IMR-90 (cell line): Measurements from ENCODE around the gene ST3GAL3. TPM values are rescaled to one million over a fixed set of nuclear protein-coding genes. Genes with fewer than 3 reads are reported as not detected.

ENCODE experiments used
- ATAC-seq: fragments of 200-7000 bp; cut with Tn5 transposase; 2 replicates; pipeline ENCODE4 v1.9.1; 2020; ENCODE audit warnings: low read depth, mild to moderate bottlenecking, moderate library complexity
- BruUV-seq: library from RNA; stranded (reverse); fragments of 400-500 nt; replicated peaks from 2 replicates; lab custom pipeline; 2021; lab: Mats Ljungman, UMichigan
- CTCF ChIA-PET: fragments of 300-600 bp; formaldehyde crosslinking; extraction: SDS; loops from one replicate; lab custom pipeline; 2021; ENCODE audit warnings: antibody characterized with exemption; lab: Yijun Ruan, JAX
- POLR2A ChIA-PET: fragments of 300-600 bp; sonication (Branson Sonifier 250); formaldehyde crosslinking; loops from one replicate; lab custom pipeline; 2022; ENCODE audit warnings: antibody characterized with exemption; ENCODE audit not compliant: unreplicated experiment; lab: Charles Lee
- DNase-seq: peaks from one replicate; pipeline ENCODE4 v3.0.0; 2013
- H2AFZ ChIP-seq: replicated peaks from 2 replicates; pipeline ENCODE3; 2013; ENCODE audit warnings: low read length, mild to moderate bottlenecking; ENCODE audit not compliant: poor library complexity
- H2AK5ac ChIP-seq: 2 replicates; pipeline ENCODE4 v1.6.1; 2013; ENCODE audit warnings: low read depth, low read length, inconsistent platforms
- H2AK9ac ChIP-seq: replicated peaks from 2 replicates; pipeline ENCODE3; 2013; ENCODE audit warnings: mild to moderate bottlenecking, low read depth, low read length, moderate library complexity; ENCODE audit not compliant: poor library complexity
- H2BK120ac ChIP-seq: 2 replicates; pipeline ENCODE4 v1.6.1; 2013; ENCODE audit warnings: low read depth, low read length, inconsistent platforms
- H2BK15ac ChIP-seq: 3 replicates; pipeline ENCODE4 v1.6.1; 2013; ENCODE audit warnings: low read depth, low read length, inconsistent platforms
- H2BK20ac ChIP-seq: 2 replicates; pipeline ENCODE4 v1.6.1; 2013; ENCODE audit warnings: low read depth, mild to moderate bottlenecking, inconsistent platforms, low read length, moderate library complexity
- H2BK5ac ChIP-seq: 2 replicates; pipeline ENCODE4 v1.6.1; 2013; ENCODE audit warnings: mild to moderate bottlenecking, low read depth, low read length, inconsistent platforms; ENCODE audit not compliant: poor library complexity, severe bottlenecking
- H3K14ac ChIP-seq: replicated peaks from 2 replicates; pipeline ENCODE4 v1.6.1; 2013; ENCODE audit warnings: low read depth, low read length, inconsistent platforms
- H3K18ac ChIP-seq: 2 replicates; pipeline ENCODE4 v1.6.1; 2013; ENCODE audit warnings: low read depth, low read length, control low read depth
- H3K23ac ChIP-seq: 2 replicates; pipeline ENCODE4 v1.6.1; 2013; ENCODE audit warnings: low read depth, low read length, inconsistent platforms
- H3K27ac ChIP-seq: 2 replicates; pipeline ENCODE4 v1.5.1; 2013; ENCODE audit warnings: mild to moderate bottlenecking, control low read depth, low read length; ENCODE audit not compliant: insufficient read depth
- H3K27me3 ChIP-seq: 2 replicates; pipeline ENCODE4 v1.6.1; 2013; ENCODE audit warnings: low read length; ENCODE audit not compliant: control insufficient read depth, insufficient read depth
- H3K36me3 ChIP-seq: 2 replicates; pipeline ENCODE4 v1.6.1; 2013; ENCODE audit warnings: low read length, mixed read lengths; ENCODE audit not compliant: control insufficient read depth, insufficient read depth
- H3K4ac ChIP-seq: 2 replicates; pipeline ENCODE4 v1.6.1; 2013; ENCODE audit warnings: low read depth, low read length, inconsistent platforms
- H3K4me1 ChIP-seq: 2 replicates; pipeline ENCODE4 v1.6.1; 2013; ENCODE audit warnings: low read length, mixed read lengths; ENCODE audit not compliant: control insufficient read depth, insufficient read depth
- H3K4me2 ChIP-seq: 2 replicates; pipeline ENCODE4 v1.6.1; 2013; ENCODE audit warnings: low read depth, mild to moderate bottlenecking, control low read depth, low read length, moderate library complexity
- H3K4me3 ChIP-seq: 2 replicates; pipeline ENCODE4 v1.5.1; 2013; ENCODE audit warnings: low read depth, mild to moderate bottlenecking, control low read depth, low read length, moderate library complexity; ENCODE audit not compliant: insufficient read depth
- H3K56ac ChIP-seq: 2 replicates; pipeline ENCODE4 v1.6.1; 2013; ENCODE audit warnings: low read length, inconsistent platforms; ENCODE audit not compliant: insufficient read depth; ENCODE audit errors: extremely low read depth
- H3K79me1 ChIP-seq, 2 experiments: 2 replicates each; pipeline ENCODE4 v1.6.1; 2013; ENCODE audit warnings: low read length in 2 of 2, inconsistent platforms in 1 of 2, low read depth in 1 of 2
- H3K9ac ChIP-seq: 2 replicates; pipeline ENCODE4 v1.6.1; 2013; ENCODE audit warnings: low read depth, low read length, control low read depth
- H3K9me1 ChIP-seq: 2 replicates; pipeline ENCODE4 v1.6.1; 2013; ENCODE audit warnings: low read length, inconsistent platforms; ENCODE audit not compliant: insufficient read depth
- H3K9me3 ChIP-seq: 2 replicates; pipeline ENCODE4 v1.6.1; 2013; ENCODE audit warnings: low read length; ENCODE audit not compliant: control insufficient read depth, insufficient read depth
- H4K20me1 ChIP-seq: 2 replicates; pipeline ENCODE4 v1.6.1; 2013; ENCODE audit warnings: low read length, inconsistent platforms; ENCODE audit not compliant: insufficient read depth
- H4K5ac ChIP-seq: 2 replicates; pipeline ENCODE4 v1.6.1; 2013; ENCODE audit warnings: mild to moderate bottlenecking, low read depth, low read length, control low read depth
- H4K8ac ChIP-seq, 2 experiments: 2 replicates each; pipeline ENCODE4 v1.6.1; 2013; ENCODE audit warnings: low read depth in 2 of 2, low read length in 2 of 2, control low read depth in 1 of 2, inconsistent platforms in 1 of 2
- H4K91ac ChIP-seq: 2 replicates; pipeline ENCODE4 v1.6.1; 2013; ENCODE audit warnings: low read depth, low read length, inconsistent platforms; ENCODE audit not compliant: insufficient read depth
- BHLHE40 ChIP-seq: fragments of 150-350 bp; IDR thresholded peaks from 2 replicates; pipeline ENCODE4 v1.6.1; 2016; ENCODE audit warnings: mild to moderate bottlenecking, low read depth, low read length
- CEBPB ChIP-seq: IDR thresholded peaks from 2 replicates; pipeline ENCODE4 v1.6.1; 2012; ENCODE audit warnings: low read depth, low read length, improper control_type of control experiment
- CHD1 ChIP-seq: IDR thresholded peaks from 2 replicates; pipeline ENCODE4 v1.6.1; 2012; ENCODE audit warnings: low read depth, low read length, improper control_type of control experiment
- CTCF ChIP-seq: conservative IDR thresholded peaks from 2 replicates; pipeline ENCODE4 v1.5.1; 2012; ENCODE audit warnings: mild to moderate bottlenecking, low read depth, low read length, improper control_type of control experiment
- ELK1 ChIP-seq: fragments of 150-350 bp; IDR thresholded peaks from 2 replicates; pipeline ENCODE4 v1.6.1; 2016; ENCODE audit warnings: low read depth, mild to moderate bottlenecking, low read length, moderate library complexity, borderline replicate concordance
- FOS ChIP-seq: fragments of 150-350 bp; IDR thresholded peaks from 2 replicates; pipeline ENCODE4 v1.6.1; 2016; ENCODE audit warnings: low read depth, low read length
- MAFK ChIP-seq: IDR thresholded peaks from 2 replicates; pipeline ENCODE4 v1.6.1; 2012; ENCODE audit warnings: low read depth, low read length, improper control_type of control experiment
- MAZ ChIP-seq: IDR thresholded peaks from 2 replicates; pipeline ENCODE4 v1.6.1; 2012; ENCODE audit warnings: low read depth, mild to moderate bottlenecking, low read length, improper control_type of control experiment, moderate library complexity, borderline replicate concordance
- MXI1 ChIP-seq: IDR thresholded peaks from 2 replicates; pipeline ENCODE4 v1.6.1; 2012; ENCODE audit warnings: low read depth, mild to moderate bottlenecking, low read length, moderate library complexity, borderline replicate concordance
- NFE2L2 ChIP-seq: fragments of 150-350 bp; IDR thresholded peaks from 2 replicates; pipeline ENCODE4 v1.6.1; 2016; ENCODE audit warnings: low read depth, mild to moderate bottlenecking, low read length
- POLR2A ChIP-seq: IDR thresholded peaks from 2 replicates; pipeline ENCODE4 v1.6.1; 2012; ENCODE audit warnings: mild to moderate bottlenecking, low read depth, low read length
- RAD21 ChIP-seq: IDR thresholded peaks from 2 replicates; pipeline ENCODE4 v1.6.1; 2012; ENCODE audit warnings: low read length, improper control_type of control experiment
- RCOR1 ChIP-seq: IDR thresholded peaks from 2 replicates; pipeline ENCODE4 v1.6.1; 2012; ENCODE audit warnings: mild to moderate bottlenecking, low read length, improper control_type of control experiment; ENCODE audit not compliant: insufficient replicate concordance
- RFX5 ChIP-seq: IDR thresholded peaks from 2 replicates; pipeline ENCODE4 v1.8.0; 2012; ENCODE audit warnings: low read depth, mild to moderate bottlenecking, low read length, moderate library complexity
- SMC3 ChIP-seq: fragments of 150-350 bp; IDR thresholded peaks from 2 replicates; pipeline ENCODE4 v1.6.1; 2016; ENCODE audit warnings: low read depth, mild to moderate bottlenecking, antibody characterized with exemption, low read length, moderate library complexity
- USF2 ChIP-seq: fragments of 150-350 bp; IDR thresholded peaks from 2 replicates; pipeline ENCODE4 v1.6.1; 2017; ENCODE audit warnings: mild to moderate bottlenecking, antibody characterized with exemption, low read length, low read depth
- WGBS, 2 experiments: methylation state at CpG; one replicate each; pipeline versions ENCODE4 v1.1.5 to v1.1.7; 2013; ENCODE audit warnings: missing lambda C conversion rate in 2 of 2; ENCODE audit not compliant: insufficient read length in 1 of 2; ENCODE audit errors: extremely low coverage in 2 of 2; 5-methylcytosine and 5-hydroxymethylcytosine counted together
- dilution Hi-C: fragments of 300-500 bp; cut with HindIII; formaldehyde crosslinking; loops from one replicate; pipeline ENCODE4 v1.14.3; 2018; ENCODE audit warnings: low sequenced_read_pairs; ENCODE audit not compliant: unreplicated experiment
- in situ Hi-C: fragments of 300-500 bp; cut with MboI; formaldehyde crosslinking; loops from 3 replicates; pipeline ENCODE4 v1.14.3; 2019; ENCODE audit warnings: low sequenced_read_pairs, inconsistent platforms, mixed read lengths
- intact Hi-C: fragments of 100-400 bp; cut with micrococcal nuclease; formaldehyde crosslinking; loops from 2 replicates; pipeline ENCODE4 v1.10.0; 2022
- polyA plus RNA-seq, 3 experiments: library from polyadenylated mRNA; depleted of rRNA; stranded (reverse); fragments of >200 nt; gene quantifications; 2 replicates each; pipeline ENCODE4 v1.2.3, GENCODE V29; 2012; ENCODE audit warnings: low replicate concordance in 1 of 3
- total RNA-seq: library from RNA; depleted of rRNA; stranded (reverse); fragments of >200 nt; gene quantifications from 2 replicates; pipeline ENCODE4 v1.2.3, GENCODE V29; 2012

ST3GAL3 gene
- total and polyA plus RNA-seq, 2 of the 4 experiments (the other 2 are of a cell fraction) = 12.0 to 14.8 TPM

GRCh38 chr1:43693371-43693770 is 14.0 kb upstream of the ST3GAL3 start:
- Histone ChIP-seq H2BK5ac (no peak overlapping the region), H3K14ac (no peak overlapping the region), H4K91ac (no peak overlapping the region), H3K4me2 (no peak overlapping the region), H3K4me1 (no peaks in the 10 kb centered on the region; the same call in 1 of the 2 replicates), H3K4ac (no peak overlapping the region), H2BK15ac (no peak overlapping the region), H4K8ac (no peak overlapping the region), H3K36me3 (peaks cover 93% of the 10 kb centered on the region), H3K27ac (no peak overlapping the region), H3K23ac (no peak overlapping the region), H4K5ac (no peak overlapping the region), H2BK20ac (no peak overlapping the region), H3K9me3 (no peaks in the 10 kb centered on the region), H3K4me3 (no peak overlapping the region), H3K9ac (no peak overlapping the region), H3K18ac (no peak overlapping the region), H2AFZ (no peak overlapping the region), H4K20me1 (peaks cover 10% of the 10 kb centered on the region; the same call in 1 of the 2 replicates), H3K27me3 (no peaks in the 10 kb centered on the region), H3K56ac (no peak overlapping the region), H2AK5ac (no peak overlapping the region), H2BK120ac (no peak overlapping the region), H2AK9ac (no peak overlapping the region), H3K79me1 (peaks cover 24 to 62% of the 10 kb centered on the region in 2 experiments), H3K9me1 (peaks cover 3% of the 10 kb centered on the region; the same call in 1 of the 2 replicates)
- CTCF ChIA-PET = no interaction called here
- intact Hi-C loops = no loop called here
- dilution Hi-C loops = no loop called here
- no TSS peak for BruUV-seq
- POLR2A ChIA-PET = no interaction called here
- no peak for DNase-seq
- in situ Hi-C loops = no loop called here
- WGBS, 2 experiments = 100% methylated on average over 1 of the region's 6 CpGs; no CpG with 5 or more reads in 1 of the 2 experiments
- TF ChIP-seq RCOR1 = no peak
- TF ChIP-seq CEBPB = no peak
- no peak for TF ChIP-seq MAZ
- TF ChIP-seq MAFK = no peak
- TF ChIP-seq SMC3 = no peak
- no peak for TF ChIP-seq BHLHE40
- TF ChIP-seq FOS = no peak
- no peak for TF ChIP-seq RFX5
- no peak for TF ChIP-seq CTCF
- no peak for TF ChIP-seq NFE2L2
- no peak for TF ChIP-seq CHD1
- TF ChIP-seq USF2 = no peak
- no peak for TF ChIP-seq POLR2A
- no peak for TF ChIP-seq MXI1
- TF ChIP-seq RAD21 = no peak
- no peak for TF ChIP-seq ELK1
- ATAC-seq = no peak
